Cardiac muscle cell (in vitro differentiated cells and primary cell): ENCODE results near the gene FAN1. TPM values are rescaled to one million over a fixed set of nuclear protein-coding genes. Genes with fewer than 3 reads are reported as not detected.
A peak's percentile ranks its signal among the peaks of the same experiment; 100 is the strongest.

Source experiments
- DNase-seq, 2 donors: peaks; one replicate each; pipeline versions ENCODE4 v3.0.0 to v3.0.0-alpha.2; 2010 to 2017; ENCODE audit warnings: low read depth in 1 of 2, low spot score in 1 of 2
- H3K27ac ChIP-seq: fragments of 200-600 bp; sonication (generic); 2 replicates; pipeline ENCODE4 v1.5.1; 2016
- H3K27me3 ChIP-seq: fragments of 200-600 bp; sonication (generic); 2 replicates; pipeline ENCODE4 v1.6.0; 2016; ENCODE audit warnings: control low read depth
- H3K36me3 ChIP-seq: fragments of 200-600 bp; sonication (generic); 2 replicates; pipeline ENCODE4 v1.5.1; 2016; ENCODE audit warnings: control low read depth
- H3K4me1 ChIP-seq: fragments of 200-600 bp; sonication (generic); 2 replicates; pipeline ENCODE4 v1.8.1; 2017; ENCODE audit warnings: low read depth, mild to moderate bottlenecking, mixed run types
- H3K4me3 ChIP-seq: fragments of 200-600 bp; sonication (generic); 2 replicates; pipeline ENCODE4 v1.5.1; 2016; ENCODE audit warnings: mild to moderate bottlenecking
- H3K9me3 ChIP-seq: fragments of 200-600 bp; sonication (generic); 2 replicates; pipeline ENCODE4 v1.5.1; 2017; ENCODE audit warnings: low read depth, mild to moderate bottlenecking, control low read depth
- polyA plus RNA-seq: library from polyadenylated mRNA; unstranded; fragments of >200 nt; fragmentation: Nextera tagmentation; extraction: Ambion mirVana; gene quantifications from 2 replicates; pipeline ENCODE4 v1.2.1, GENCODE V29; 2016
- total RNA-seq: library from RNA; depleted of rRNA; stranded (reverse); fragments of >200 nt; gene quantifications from 2 replicates; pipeline ENCODE4 v1.2.3, GENCODE V29; 2016
- TF ChIP-seq, protein P1 (sequence below): IDR thresholded peaks from 2 replicates; pipeline ENCODE4 v1.5.1; 2012; ENCODE audit warnings: low read depth, mild to moderate bottlenecking, low read length

Gene FAN1
- total RNA-seq (20.5 and 26.8 TPM in 2 replicates), polyA plus RNA-seq (18.3 and 35.5 TPM in 2 replicates)

DNA sequence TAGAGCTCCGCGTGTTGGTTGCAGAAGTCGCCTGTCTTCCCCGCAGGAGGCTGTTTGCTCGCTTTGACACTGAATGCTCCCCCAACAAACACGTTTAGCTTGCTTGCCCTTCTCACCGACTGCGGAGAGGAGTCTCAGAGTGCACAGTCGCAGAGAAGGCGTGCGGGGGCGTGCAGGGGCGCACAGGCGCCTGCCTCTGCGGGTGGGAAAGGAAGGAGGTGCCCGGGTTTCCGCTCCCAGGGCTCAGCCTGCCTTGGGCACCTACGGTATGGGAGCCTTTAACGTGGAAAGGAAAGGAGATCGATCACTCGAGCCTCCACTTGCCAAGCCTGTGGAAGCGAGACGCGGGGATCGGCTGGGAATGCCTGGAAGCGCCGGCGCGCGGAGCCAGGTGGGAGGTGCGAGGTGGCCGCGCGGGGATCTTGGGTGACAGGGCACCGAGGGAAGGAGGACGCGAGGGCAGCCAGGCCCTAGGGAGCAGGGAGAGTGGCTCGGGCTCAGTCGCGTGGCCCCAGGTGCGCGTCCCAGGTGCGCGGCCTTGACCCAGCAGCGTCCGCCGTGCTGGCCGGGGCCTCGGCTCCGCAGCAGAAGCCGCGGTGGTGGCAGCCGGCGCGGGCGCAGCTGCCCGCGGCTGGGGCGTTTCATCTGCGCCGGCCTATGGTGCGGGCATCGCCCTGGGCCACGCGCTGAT is at the start of gene FAN1:
Gene FAN1, plus strand, starts transcription at position 419 of the 691 bp plus-strand sequence. CDS start 749 bp downstream, outside the sequence.
- Histone ChIP-seq H3K36me3 (peaks cover 4% of the 10 kb centered on the region), H3K27me3 (no peaks in the 10 kb centered on the region), H3K27ac (peak within 1 kb of the TSS; percentile 83), H3K4me3 (peak within 1 kb of the TSS; percentile 73), H3K4me1 (peaks cover 7% of the 10 kb centered on the region), H3K9me3 (no peaks in the 10 kb centered on the region)
- TF ChIP-seq, protein P1, sequence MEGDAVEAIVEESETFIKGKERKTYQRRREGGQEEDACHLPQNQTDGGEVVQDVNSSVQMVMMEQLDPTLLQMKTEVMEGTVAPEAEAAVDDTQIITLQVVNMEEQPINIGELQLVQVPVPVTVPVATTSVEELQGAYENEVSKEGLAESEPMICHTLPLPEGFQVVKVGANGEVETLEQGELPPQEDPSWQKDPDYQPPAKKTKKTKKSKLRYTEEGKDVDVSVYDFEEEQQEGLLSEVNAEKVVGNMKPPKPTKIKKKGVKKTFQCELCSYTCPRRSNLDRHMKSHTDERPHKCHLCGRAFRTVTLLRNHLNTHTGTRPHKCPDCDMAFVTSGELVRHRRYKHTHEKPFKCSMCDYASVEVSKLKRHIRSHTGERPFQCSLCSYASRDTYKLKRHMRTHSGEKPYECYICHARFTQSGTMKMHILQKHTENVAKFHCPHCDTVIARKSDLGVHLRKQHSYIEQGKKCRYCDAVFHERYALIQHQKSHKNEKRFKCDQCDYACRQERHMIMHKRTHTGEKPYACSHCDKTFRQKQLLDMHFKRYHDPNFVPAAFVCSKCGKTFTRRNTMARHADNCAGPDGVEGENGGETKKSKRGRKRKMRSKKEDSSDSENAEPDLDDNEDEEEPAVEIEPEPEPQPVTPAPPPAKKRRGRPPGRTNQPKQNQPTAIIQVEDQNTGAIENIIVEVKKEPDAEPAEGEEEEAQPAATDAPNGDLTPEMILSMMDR: no peak
- peak; percentile 91 to 93 for DNase-seq

DNA sequence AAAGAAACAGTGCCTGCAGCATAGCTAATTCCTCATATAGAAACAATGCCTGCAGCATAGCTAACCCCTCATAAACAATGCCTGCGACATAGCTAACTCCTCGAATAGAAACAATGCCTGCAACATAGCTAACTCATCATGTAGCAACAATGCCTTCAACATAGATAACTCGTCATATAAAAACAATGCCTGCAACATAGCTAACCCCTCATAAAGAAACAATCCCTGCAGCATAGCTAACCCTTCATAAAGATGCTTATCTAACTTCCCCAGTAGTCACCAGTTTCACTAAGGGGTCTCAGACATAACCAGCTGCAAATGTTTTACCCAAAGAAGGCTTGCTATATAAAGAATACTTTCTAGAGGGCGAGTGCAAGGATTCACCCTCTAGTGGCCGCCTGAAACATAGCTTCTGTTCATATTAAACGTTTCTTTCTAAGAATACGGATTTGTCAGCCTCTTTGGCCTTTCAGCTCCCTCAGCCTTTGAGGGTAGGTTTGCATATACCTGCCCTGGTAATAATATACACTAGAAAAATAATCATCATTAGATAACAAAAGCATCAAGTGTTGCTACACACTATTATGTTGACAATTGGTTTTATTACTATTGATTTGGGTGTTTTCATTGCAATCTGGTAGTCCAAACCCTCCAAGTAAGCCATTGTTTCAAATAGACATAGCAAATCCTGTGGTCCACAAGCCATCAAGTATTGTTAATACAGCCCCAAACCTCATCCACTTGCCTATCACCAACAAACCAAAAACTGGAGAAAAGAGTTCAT is 44.4 kb upstream of the FAN1 start:
- peak; percentile 38 to 55 for DNase-seq
- TF ChIP-seq, protein P1: peak; percentile 75
- no peaks in the 10 kb centered on the region for H3K9me3 ChIP-seq
- no peaks in the 10 kb centered on the region for H3K36me3 ChIP-seq
- no peak overlapping the region for H3K4me3 ChIP-seq
- no peaks in the 10 kb centered on the region for H3K4me1 ChIP-seq
- H3K27ac ChIP-seq: no peak overlapping the region
- H3K27me3 ChIP-seq: no peaks in the 10 kb centered on the region

DNA sequence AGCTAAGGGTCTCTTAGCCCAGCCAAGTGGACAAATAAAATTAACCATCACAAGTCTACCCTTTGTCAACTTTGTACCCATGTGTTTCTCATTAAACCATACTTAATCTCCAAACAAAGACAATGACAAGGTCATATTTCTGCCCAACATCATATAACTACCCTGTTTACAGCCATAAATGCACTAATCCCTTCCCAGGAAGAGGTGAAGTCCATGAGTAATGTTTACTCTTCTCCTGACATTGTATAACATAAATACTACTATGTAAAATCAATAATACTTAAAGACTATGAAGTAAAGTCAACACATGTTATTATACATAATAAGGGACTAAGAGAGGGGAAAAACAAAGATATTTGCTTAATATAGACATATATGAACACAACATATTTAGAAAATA is 38.5 kb upstream of the FAN1 start:
- Histone ChIP-seq H3K36me3 (no peaks in the 10 kb centered on the region), H3K27me3 (no peaks in the 10 kb centered on the region), H3K4me1 (no peaks in the 10 kb centered on the region), H3K27ac (no peak overlapping the region), H3K9me3 (no peaks in the 10 kb centered on the region), H3K4me3 (no peak overlapping the region)
- no peak for DNase-seq
- TF ChIP-seq, protein P1: no peak

DNA sequence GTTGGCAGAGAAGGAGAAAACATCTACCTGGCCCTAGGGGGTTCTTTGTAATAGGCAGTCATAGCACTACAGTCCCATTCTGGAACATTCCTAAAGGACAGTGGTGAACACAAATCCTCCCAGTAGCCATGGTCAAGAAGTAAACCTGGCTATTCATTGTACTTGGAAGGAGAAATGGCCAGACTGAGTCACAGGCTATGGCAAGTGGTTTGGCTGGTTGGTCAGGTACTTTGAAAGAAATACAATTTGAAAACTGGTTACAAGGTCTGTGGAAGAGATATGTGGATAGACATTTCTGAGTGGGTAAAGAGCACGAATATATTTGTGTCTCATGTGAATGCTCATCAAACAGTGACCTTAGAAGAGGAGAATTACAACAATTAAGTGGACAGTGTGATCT is 33.0 kb upstream of the FAN1 start:
- no peak for DNase-seq
- Histone ChIP-seq H3K4me1 (no peaks in the 10 kb centered on the region), H3K9me3 (no peaks in the 10 kb centered on the region), H3K27me3 (no peaks in the 10 kb centered on the region), H3K4me3 (no peak overlapping the region), H3K36me3 (no peaks in the 10 kb centered on the region), H3K27ac (no peak overlapping the region)
- TF ChIP-seq, protein P1: no peak

DNA sequence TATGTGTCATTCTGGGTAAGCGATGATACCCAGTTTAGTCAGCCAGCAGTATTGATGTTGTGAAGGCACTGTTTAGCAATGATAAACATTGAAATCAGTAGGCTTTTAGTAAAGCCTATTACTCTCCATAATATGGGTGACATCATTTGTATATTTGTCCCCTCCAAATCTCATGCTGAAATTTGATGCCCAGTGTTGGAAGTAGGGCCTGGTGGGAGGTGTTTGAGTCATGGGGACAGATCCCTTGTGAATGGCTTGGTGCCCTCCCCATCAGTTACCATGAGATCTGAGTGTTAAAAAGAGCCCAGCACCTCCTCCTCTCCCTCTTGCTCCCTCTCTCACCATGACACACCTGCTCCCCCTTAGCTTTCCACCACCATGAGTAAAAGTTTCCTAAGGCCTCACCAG is 31.4 kb upstream of the FAN1 start:
- no peaks in the 10 kb centered on the region for H3K4me1 ChIP-seq
- TF ChIP-seq, protein P1: no peak
- no peaks in the 10 kb centered on the region for H3K36me3 ChIP-seq
- no peak overlapping the region for H3K27ac ChIP-seq
- H3K27me3 ChIP-seq: no peaks in the 10 kb centered on the region
- H3K4me3 ChIP-seq: no peak overlapping the region
- no peaks in the 10 kb centered on the region for H3K9me3 ChIP-seq
- DNase-seq: no peak
